CD4-positive, alpha-beta T cell treated with Interleukin-15 for 4 hours (primary cell): ENCODE measurements around the gene CACNB3.

Experiments used
- DNase-seq: peaks from one replicate; pipeline ENCODE4 v3.0.0-alpha.2; 2020; ENCODE audit warnings: low spot score

CACNB3 gene

GRCh38 chr12:48788854-48789775 is 29.2 kb upstream of the CACNB3 start, which contains the start of gene ADCY6:
ADCY6 (minus strand) TSS chr12:48789089; CDS start chr12:48783434, 5,655 bp downstream.
- no peak for DNase-seq

- no peak for DNase-seq
Measured at GRCh38 chr12:48789858-48790326, 28.4 kb upstream of the CACNB3 start.

GRCh38 chr12:48793696-48794095 is 24.6 kb upstream of the CACNB3 start:
- no peak for DNase-seq

- DNase-seq, result no peak
Measured at GRCh38 chr12:48794870-48795269, 23.4 kb upstream of the CACNB3 start.

- peak; percentile 59 for DNase-seq
Measured at GRCh38 chr12:48795550-48796455, 22.5 kb upstream of the CACNB3 start.

- no peak for DNase-seq
Measured at GRCh38 chr12:48796976-48797375, 21.3 kb upstream of the CACNB3 start.

GRCh38 chr12:48800457-48800856 is 17.8 kb upstream of the CACNB3 start:
- no peak for DNase-seq

- no peak for DNase-seq
Measured at GRCh38 chr12:48800971-48801370, 17.3 kb upstream of the CACNB3 start.

- DNase-seq, result no peak
Measured at GRCh38 chr12:48803675-48804074, 14.6 kb upstream of the CACNB3 start.

- DNase-seq, result no peak
Measured at GRCh38 chr12:48807981-48808380, 10.3 kb upstream of the CACNB3 start.

GRCh38 chr12:48810903-48811431 is 7.3 kb upstream of the CACNB3 start:
- no peak for DNase-seq

GRCh38 chr12:48811437-48812090 is 6.7 kb upstream of the CACNB3 start:
- no peak for DNase-seq

- DNase-seq, result no peak
Measured at GRCh38 chr12:48812389-48812788, 5.9 kb upstream of the CACNB3 start.

- no peak for DNase-seq
Measured at GRCh38 chr12:48813465-48814261, 4.6 kb upstream of the CACNB3 start.

GRCh38 chr12:48814262-48815125 is 3.8 kb upstream of the CACNB3 start:
- DNase-seq, result peak; percentile 82

- DNase-seq, result peak; percentile 19
Measured at GRCh38 chr12:48815126-48816110, 2.9 kb upstream of the CACNB3 start.

- DNase-seq, result no peak
Measured at GRCh38 chr12:48816143-48816854, 2.0 kb upstream of the CACNB3 start.
